Measurements from ENCODE around the gene TRDMT1.

DNA sequence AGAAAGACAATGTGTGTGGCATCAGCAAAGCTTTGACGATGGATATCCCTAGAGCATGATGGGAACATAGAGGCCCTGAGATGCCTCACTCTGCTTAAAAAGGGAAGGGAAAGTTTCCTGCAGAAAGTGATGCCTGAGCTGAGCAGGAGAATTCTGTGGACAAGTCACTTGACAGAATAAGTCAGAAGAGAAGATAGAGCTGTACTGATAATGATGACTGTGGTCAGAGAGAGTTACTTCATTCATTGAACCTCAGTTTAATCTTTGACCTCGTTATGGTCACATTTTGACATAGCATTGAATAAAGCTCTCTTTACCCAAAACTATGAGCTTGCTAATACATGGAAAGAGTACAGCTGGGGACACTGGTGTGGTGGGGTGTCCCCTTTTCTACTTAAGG, 79.4 kb downstream of the TRDMT1 start:
- TF ChIP-seq, protein P1, sequence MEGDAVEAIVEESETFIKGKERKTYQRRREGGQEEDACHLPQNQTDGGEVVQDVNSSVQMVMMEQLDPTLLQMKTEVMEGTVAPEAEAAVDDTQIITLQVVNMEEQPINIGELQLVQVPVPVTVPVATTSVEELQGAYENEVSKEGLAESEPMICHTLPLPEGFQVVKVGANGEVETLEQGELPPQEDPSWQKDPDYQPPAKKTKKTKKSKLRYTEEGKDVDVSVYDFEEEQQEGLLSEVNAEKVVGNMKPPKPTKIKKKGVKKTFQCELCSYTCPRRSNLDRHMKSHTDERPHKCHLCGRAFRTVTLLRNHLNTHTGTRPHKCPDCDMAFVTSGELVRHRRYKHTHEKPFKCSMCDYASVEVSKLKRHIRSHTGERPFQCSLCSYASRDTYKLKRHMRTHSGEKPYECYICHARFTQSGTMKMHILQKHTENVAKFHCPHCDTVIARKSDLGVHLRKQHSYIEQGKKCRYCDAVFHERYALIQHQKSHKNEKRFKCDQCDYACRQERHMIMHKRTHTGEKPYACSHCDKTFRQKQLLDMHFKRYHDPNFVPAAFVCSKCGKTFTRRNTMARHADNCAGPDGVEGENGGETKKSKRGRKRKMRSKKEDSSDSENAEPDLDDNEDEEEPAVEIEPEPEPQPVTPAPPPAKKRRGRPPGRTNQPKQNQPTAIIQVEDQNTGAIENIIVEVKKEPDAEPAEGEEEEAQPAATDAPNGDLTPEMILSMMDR (IDR thresholded peaks at IDR 0.05) = no peak
- no peak for TF ChIP-seq POLR2A (IDR thresholded peaks at IDR 0.05)

Data from testis (tissue), 2 donors.